WTC11 (cell line): ENCODE data around the gene CACNG4. TPM values are rescaled to one million over a fixed set of nuclear protein-coding genes. Genes with fewer than 3 reads are reported as not detected.

Experiments used
- ATAC-seq: fragments of 200-7000 bp; cut with Tn5 transposase; 2 replicates; pipeline ENCODE4 v1.10.0; 2021; ENCODE audit warnings: mild to moderate bottlenecking, moderate library complexity
- CTCF ChIA-PET: fragments of 300-600 bp; sonication (Branson Sonifier 250); formaldehyde crosslinking; loops from one replicate; lab custom pipeline; 2021; ENCODE audit warnings: antibody characterized with exemption; lab: Charles Lee
- POLR2A ChIA-PET: fragments of 350-600 bp; sonication (Branson Sonifier 250); formaldehyde crosslinking; loops from one replicate; lab custom pipeline; 2021; ENCODE audit warnings: antibody characterized with exemption; lab: Charles Lee
- DNase-seq: peaks from one replicate; pipeline ENCODE4 v3.0.0; 2021; ENCODE audit warnings: low spot score
- H3K27ac Mint-ChIP-seq: 2 replicates; pipeline ENCODE4 v1.8.0; 2021; ENCODE audit warnings: mixed read lengths
- H3K27me3 Mint-ChIP-seq: 2 replicates; pipeline ENCODE4 v1.8.0; 2021; ENCODE audit warnings: low read depth, mild to moderate bottlenecking, moderate library complexity, mixed read lengths
- H3K36me3 Mint-ChIP-seq: 2 replicates; pipeline ENCODE4 v1.8.0; 2021; ENCODE audit warnings: mixed read lengths
- H3K4me1 Mint-ChIP-seq: 2 replicates; pipeline ENCODE4 v1.8.0; 2022; ENCODE audit warnings: mixed read lengths
- H3K4me3 Mint-ChIP-seq: 2 replicates; pipeline ENCODE4 v1.8.0; 2021; ENCODE audit warnings: mild to moderate bottlenecking, moderate library complexity, mixed read lengths
- H3K9me3 Mint-ChIP-seq: 2 replicates; pipeline ENCODE4 v1.8.0; 2021; ENCODE audit warnings: mixed read lengths
- ATF1 ChIP-seq: sonication (generic); formaldehyde crosslinking; IDR thresholded peaks from 2 replicates; pipeline ENCODE4 v1.8.1; 2023; ENCODE audit warnings: mild to moderate bottlenecking, moderate library complexity, missing genetic modification reagents
- ELF4 ChIP-seq: sonication (generic); formaldehyde crosslinking; IDR thresholded peaks from 2 replicates; pipeline ENCODE4 v1.8.1; 2022; ENCODE audit warnings: low read depth, mild to moderate bottlenecking, moderate library complexity, missing genetic modification reagents
- ETV6 ChIP-seq: sonication (generic); formaldehyde crosslinking; IDR thresholded peaks from 2 replicates; pipeline ENCODE4 v1.8.1; 2022; ENCODE audit warnings: mild to moderate bottlenecking, missing genetic modification reagents
- FOXK1 ChIP-seq: sonication (generic); formaldehyde crosslinking; IDR thresholded peaks from 2 replicates; pipeline ENCODE4 v1.8.0; 2022; ENCODE audit warnings: mild to moderate bottlenecking, moderate library complexity, missing genetic modification reagents
- GTF2I ChIP-seq: fragments of 250-450 bp; sonication (Bioruptor Pico); conservative IDR thresholded peaks from 2 replicates; pipeline ENCODE4 v1.4.0; 2021; ENCODE audit warnings: mild to moderate bottlenecking
- NFATC4 ChIP-seq: fragments of 250-450 bp; sonication (Bioruptor Pico); IDR thresholded peaks from 2 replicates; pipeline ENCODE4 v1.9.0; 2021; ENCODE audit warnings: mild to moderate bottlenecking
- NFE2L1 ChIP-seq: sonication (generic); formaldehyde crosslinking; IDR thresholded peaks from 2 replicates; pipeline ENCODE4 v1.8.1; 2023; ENCODE audit warnings: missing genetic modification reagents
- PREB ChIP-seq: sonication (generic); formaldehyde crosslinking; IDR thresholded peaks from 2 replicates; pipeline ENCODE4 v1.8.1; 2022; ENCODE audit warnings: mild to moderate bottlenecking, missing genetic modification reagents, moderate library complexity, borderline replicate concordance
- SP1 ChIP-seq: sonication (generic); formaldehyde crosslinking; conservative IDR thresholded peaks from 2 replicates; pipeline ENCODE4 v1.8.1; 2022; ENCODE audit warnings: missing genetic modification reagents
- TCF7 ChIP-seq: sonication (generic); formaldehyde crosslinking; IDR thresholded peaks from 2 replicates; pipeline ENCODE4 v1.8.0; 2022; ENCODE audit warnings: mild to moderate bottlenecking, low read depth, missing genetic modification reagents, moderate library complexity
- TEAD4 ChIP-seq: sonication (generic); formaldehyde crosslinking; IDR thresholded peaks from 2 replicates; pipeline ENCODE4 v1.8.0; 2022; ENCODE audit warnings: mild to moderate bottlenecking, missing genetic modification reagents
- TP53 ChIP-seq: sonication (generic); formaldehyde crosslinking; IDR thresholded peaks from 2 replicates; pipeline ENCODE4 v1.8.1; 2023; ENCODE audit warnings: mild to moderate bottlenecking, missing genetic modification reagents
- ZBTB43 ChIP-seq: sonication (generic); formaldehyde crosslinking; IDR thresholded peaks from 2 replicates; pipeline ENCODE4 v1.8.1; 2023; ENCODE audit warnings: mild to moderate bottlenecking, missing genetic modification reagents
- ZNF138 ChIP-seq: sonication (generic); formaldehyde crosslinking; conservative IDR thresholded peaks from 2 replicates; pipeline ENCODE4 v1.8.1; 2022; ENCODE audit warnings: mild to moderate bottlenecking, moderate library complexity, missing genetic modification reagents
- ZNF423 ChIP-seq: fragments of 250-450 bp; sonication (Bioruptor Pico); IDR thresholded peaks from 2 replicates; pipeline ENCODE4 v2.1.2; 2022; ENCODE audit warnings: mild to moderate bottlenecking, moderate library complexity
- ZNF512 ChIP-seq: sonication (generic); formaldehyde crosslinking; IDR thresholded peaks from 2 replicates; pipeline ENCODE4 v1.8.1; 2022; ENCODE audit warnings: missing genetic modification reagents, borderline replicate concordance
- ZNF671 ChIP-seq: fragments of 250-450 bp; sonication (Bioruptor Pico); IDR thresholded peaks from 2 replicates; pipeline ENCODE4 v1.8.0; 2021; ENCODE audit warnings: mild to moderate bottlenecking
- total RNA-seq: library from RNA; stranded (reverse); gene quantifications from 3 replicates; pipeline ENCODE4 v1.2.3, GENCODE V29; 2021
- TF ChIP-seq, protein P1 (sequence below): sonication (generic); formaldehyde crosslinking; conservative IDR thresholded peaks from 2 replicates; pipeline ENCODE4 v1.8.1; 2023; ENCODE audit warnings: mild to moderate bottlenecking, low read depth, missing genetic modification reagents, moderate library complexity
- TF ChIP-seq, protein P2 (sequence below): sonication (generic); formaldehyde crosslinking; IDR thresholded peaks from 2 replicates; pipeline ENCODE4 v1.8.1; 2023; ENCODE audit warnings: mild to moderate bottlenecking, missing genetic modification reagents, moderate library complexity
- TF ChIP-seq, protein P3 (sequence below): sonication (generic); formaldehyde crosslinking; IDR thresholded peaks from 2 replicates; pipeline ENCODE4 v1.8.1; 2023; ENCODE audit warnings: mild to moderate bottlenecking, missing genetic modification reagents, borderline replicate concordance
- TF ChIP-seq, protein P4 (sequence below): sonication (generic); formaldehyde crosslinking; IDR thresholded peaks from 2 replicates; pipeline ENCODE4 v1.8.0; 2022; ENCODE audit warnings: mild to moderate bottlenecking, missing genetic modification reagents

Gene CACNG4
- total RNA-seq, 1 experiment from 2014 or later: 3.4 TPM

DNA sequence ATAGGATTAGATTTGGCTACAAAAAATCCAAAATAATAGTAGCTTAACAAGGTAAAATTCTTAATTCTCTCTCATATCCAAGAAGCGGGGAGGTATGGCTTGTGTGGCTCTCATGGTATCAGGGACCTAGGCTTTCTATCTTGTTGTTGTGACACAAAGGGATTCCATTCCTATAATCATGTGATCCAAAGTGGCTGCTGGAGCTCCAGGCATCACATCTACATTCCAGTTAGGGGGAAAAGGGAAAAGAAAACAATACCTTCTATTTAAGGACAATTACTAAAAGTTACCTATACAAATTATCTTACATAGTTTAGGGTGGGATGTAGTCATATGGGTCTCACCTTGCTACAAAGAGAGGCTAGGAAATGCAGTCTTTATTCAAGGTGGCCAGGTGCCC is 47.6 kb upstream of the CACNG4 start (continued):
- TF ChIP-seq, protein P1, sequence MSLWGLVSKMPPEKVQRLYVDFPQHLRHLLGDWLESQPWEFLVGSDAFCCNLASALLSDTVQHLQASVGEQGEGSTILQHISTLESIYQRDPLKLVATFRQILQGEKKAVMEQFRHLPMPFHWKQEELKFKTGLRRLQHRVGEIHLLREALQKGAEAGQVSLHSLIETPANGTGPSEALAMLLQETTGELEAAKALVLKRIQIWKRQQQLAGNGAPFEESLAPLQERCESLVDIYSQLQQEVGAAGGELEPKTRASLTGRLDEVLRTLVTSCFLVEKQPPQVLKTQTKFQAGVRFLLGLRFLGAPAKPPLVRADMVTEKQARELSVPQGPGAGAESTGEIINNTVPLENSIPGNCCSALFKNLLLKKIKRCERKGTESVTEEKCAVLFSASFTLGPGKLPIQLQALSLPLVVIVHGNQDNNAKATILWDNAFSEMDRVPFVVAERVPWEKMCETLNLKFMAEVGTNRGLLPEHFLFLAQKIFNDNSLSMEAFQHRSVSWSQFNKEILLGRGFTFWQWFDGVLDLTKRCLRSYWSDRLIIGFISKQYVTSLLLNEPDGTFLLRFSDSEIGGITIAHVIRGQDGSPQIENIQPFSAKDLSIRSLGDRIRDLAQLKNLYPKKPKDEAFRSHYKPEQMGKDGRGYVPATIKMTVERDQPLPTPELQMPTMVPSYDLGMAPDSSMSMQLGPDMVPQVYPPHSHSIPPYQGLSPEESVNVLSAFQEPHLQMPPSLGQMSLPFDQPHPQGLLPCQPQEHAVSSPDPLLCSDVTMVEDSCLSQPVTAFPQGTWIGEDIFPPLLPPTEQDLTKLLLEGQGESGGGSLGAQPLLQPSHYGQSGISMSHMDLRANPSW (CRISPR knock-in tag): no peak
- TF ChIP-seq TEAD4 (CRISPR knock-in tag) (no peak), ZNF138 (CRISPR knock-in tag) (no peak), GTF2I (CRISPR knock-in tag) (no peak), ELF4 (no peak), PREB (no peak)
- TF ChIP-seq, all 79 proteins: peak for 0

- H3K4me1 Mint-ChIP-seq: peaks cover 2% of the 10 kb centered on the region; the same call in 1 of the 2 replicates
- ChIA-PET CTCF (interaction anchor here (1.5 to 3.4 kb wide), 2 partner anchors 63 to 191 kb away, joined by 3 to 12 read pairs; no protein-coding TSS in a partner anchor), POLR2A (no interaction called here)
- H3K36me3 Mint-ChIP-seq: no peaks in the 10 kb centered on the region
- DNase-seq (no peak), ATAC-seq (no peak)
- H3K9me3 Mint-ChIP-seq: peaks cover 21% of the 10 kb centered on the region
- H3K27ac Mint-ChIP-seq: no peak overlapping the region
- H3K27me3 Mint-ChIP-seq: peaks cover 2% of the 10 kb centered on the region
- no peak for TF ChIP-seq ELF4
- TF ChIP-seq ZNF512: no peak
- TF ChIP-seq ETV6: no peak
- TF ChIP-seq, protein P2, sequence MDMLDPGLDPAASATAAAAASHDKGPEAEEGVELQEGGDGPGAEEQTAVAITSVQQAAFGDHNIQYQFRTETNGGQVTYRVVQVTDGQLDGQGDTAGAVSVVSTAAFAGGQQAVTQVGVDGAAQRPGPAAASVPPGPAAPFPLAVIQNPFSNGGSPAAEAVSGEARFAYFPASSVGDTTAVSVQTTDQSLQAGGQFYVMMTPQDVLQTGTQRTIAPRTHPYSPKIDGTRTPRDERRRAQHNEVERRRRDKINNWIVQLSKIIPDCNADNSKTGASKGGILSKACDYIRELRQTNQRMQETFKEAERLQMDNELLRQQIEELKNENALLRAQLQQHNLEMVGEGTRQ (CRISPR knock-in tag): no peak
- no peak for TF ChIP-seq ZNF423 (CRISPR knock-in tag)
- TF ChIP-seq TCF7 (CRISPR knock-in tag): no peak
- no peak for TF ChIP-seq NFATC4
- no peak for TF ChIP-seq NFE2L1
- no peak for TF ChIP-seq FOXK1 (CRISPR knock-in tag)
- no peak overlapping the region for H3K4me3 Mint-ChIP-seq
These were observed 45.6 kb upstream of the CACNG4 start for GRCh38 chr17:66918896-66919295.

- H3K4me3 Mint-ChIP-seq: no peak overlapping the region
- ChIA-PET POLR2A (no interaction called here), CTCF (interaction anchor here (1.0 to 1.6 kb wide), 2 partner anchors 96 to 192 kb away, joined by 3 to 5 read pairs; no protein-coding TSS in a partner anchor)
- TF ChIP-seq, protein P3, sequence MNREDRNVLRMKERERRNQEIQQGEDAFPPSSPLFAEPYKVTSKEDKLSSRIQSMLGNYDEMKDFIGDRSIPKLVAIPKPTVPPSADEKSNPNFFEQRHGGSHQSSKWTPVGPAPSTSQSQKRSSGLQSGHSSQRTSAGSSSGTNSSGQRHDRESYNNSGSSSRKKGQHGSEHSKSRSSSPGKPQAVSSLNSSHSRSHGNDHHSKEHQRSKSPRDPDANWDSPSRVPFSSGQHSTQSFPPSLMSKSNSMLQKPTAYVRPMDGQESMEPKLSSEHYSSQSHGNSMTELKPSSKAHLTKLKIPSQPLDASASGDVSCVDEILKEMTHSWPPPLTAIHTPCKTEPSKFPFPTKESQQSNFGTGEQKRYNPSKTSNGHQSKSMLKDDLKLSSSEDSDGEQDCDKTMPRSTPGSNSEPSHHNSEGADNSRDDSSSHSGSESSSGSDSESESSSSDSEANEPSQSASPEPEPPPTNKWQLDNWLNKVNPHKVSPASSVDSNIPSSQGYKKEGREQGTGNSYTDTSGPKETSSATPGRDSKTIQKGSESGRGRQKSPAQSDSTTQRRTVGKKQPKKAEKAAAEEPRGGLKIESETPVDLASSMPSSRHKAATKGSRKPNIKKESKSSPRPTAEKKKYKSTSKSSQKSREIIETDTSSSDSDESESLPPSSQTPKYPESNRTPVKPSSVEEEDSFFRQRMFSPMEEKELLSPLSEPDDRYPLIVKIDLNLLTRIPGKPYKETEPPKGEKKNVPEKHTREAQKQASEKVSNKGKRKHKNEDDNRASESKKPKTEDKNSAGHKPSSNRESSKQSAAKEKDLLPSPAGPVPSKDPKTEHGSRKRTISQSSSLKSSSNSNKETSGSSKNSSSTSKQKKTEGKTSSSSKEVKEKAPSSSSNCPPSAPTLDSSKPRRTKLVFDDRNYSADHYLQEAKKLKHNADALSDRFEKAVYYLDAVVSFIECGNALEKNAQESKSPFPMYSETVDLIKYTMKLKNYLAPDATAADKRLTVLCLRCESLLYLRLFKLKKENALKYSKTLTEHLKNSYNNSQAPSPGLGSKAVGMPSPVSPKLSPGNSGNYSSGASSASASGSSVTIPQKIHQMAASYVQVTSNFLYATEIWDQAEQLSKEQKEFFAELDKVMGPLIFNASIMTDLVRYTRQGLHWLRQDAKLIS (CRISPR knock-in tag): no peak
- TF ChIP-seq, protein P4, sequence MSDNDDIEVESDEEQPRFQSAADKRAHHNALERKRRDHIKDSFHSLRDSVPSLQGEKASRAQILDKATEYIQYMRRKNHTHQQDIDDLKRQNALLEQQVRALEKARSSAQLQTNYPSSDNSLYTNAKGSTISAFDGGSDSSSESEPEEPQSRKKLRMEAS (CRISPR knock-in tag): no peak
- TF ChIP-seq ZNF138 (CRISPR knock-in tag) (no peak), ATF1 (CRISPR knock-in tag) (no peak), ZNF671 (CRISPR knock-in tag) (no peak), SP1 (CRISPR knock-in tag) (no peak), TEAD4 (CRISPR knock-in tag) (no peak), TP53 (CRISPR knock-in tag) (no peak), ZBTB43 (CRISPR knock-in tag) (no peak)
- no peak overlapping the region for H3K27ac Mint-ChIP-seq
- H3K36me3 Mint-ChIP-seq: no peaks in the 10 kb centered on the region
- peaks cover 2% of the 10 kb centered on the region for H3K27me3 Mint-ChIP-seq
- ATAC-seq (no peak), DNase-seq (no peak)
- H3K4me1 Mint-ChIP-seq: peaks cover 5% of the 10 kb centered on the region; the same call in 1 of the 2 replicates
- H3K9me3 Mint-ChIP-seq: peaks cover 21% of the 10 kb centered on the region
These were observed 44.1 kb upstream of the CACNG4 start for GRCh38 chr17:66920435-66920834.
